DMS153 treated with DMSO at 0.1 percent for 48 hours (cell line): ENCODE results near the gene NEK10.
"Not testable (repeated sequence)": the region's sequence is repeated elsewhere in the genome, so short reads cannot be mapped to it uniquely, and the experiment has no call there.

Source experiments
- DNase-seq: peaks from one replicate; lab custom pipeline; 2025; ENCODE audit not compliant: unreplicated experiment; lab: John Stamatoyannopoulos, UW

Gene NEK10

GRCh38 chr3:27312044-27312668, 57.0 kb downstream of the NEK10 start:
- peak; percentile 20 for DNase-seq

- no peak for DNase-seq
Measured at GRCh38 chr3:27311400-27311799, 57.8 kb downstream of the NEK10 start.

- no peak for DNase-seq
Measured at GRCh38 chr3:27310688-27311087, 58.5 kb downstream of the NEK10 start.

DNA sequence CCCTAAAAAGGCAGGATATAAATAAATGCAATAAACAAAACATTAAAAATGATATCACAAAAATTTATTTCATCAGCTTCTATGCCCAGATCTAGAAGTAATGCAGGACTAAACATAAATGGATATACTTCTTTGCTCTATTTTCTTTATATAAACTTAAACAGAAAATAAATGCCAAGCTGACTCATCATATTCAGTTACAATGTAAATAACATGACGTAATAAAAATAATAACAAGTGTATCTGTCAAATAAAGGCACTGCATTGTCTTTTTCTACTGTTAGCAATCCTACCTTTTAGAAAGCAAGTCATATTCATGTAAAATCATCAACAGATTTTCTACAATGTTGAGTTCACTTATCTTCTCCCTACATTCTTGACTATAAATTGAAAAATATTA, 61.6 kb downstream of the NEK10 start:
- DNase-seq, result no peak

GRCh38 chr3:27302891-27303290, 66.3 kb downstream of the NEK10 start:
- no peak for DNase-seq

- not testable (repeated sequence) for DNase-seq
Measured at GRCh38 chr3:27298981-27299380, 70.2 kb downstream of the NEK10 start.

- no peak for DNase-seq
Measured at GRCh38 chr3:27293939-27294338, 75.2 kb downstream of the NEK10 start.

- no peak for DNase-seq
Measured at GRCh38 chr3:27290760-27291159, 78.4 kb downstream of the NEK10 start.

DNA sequence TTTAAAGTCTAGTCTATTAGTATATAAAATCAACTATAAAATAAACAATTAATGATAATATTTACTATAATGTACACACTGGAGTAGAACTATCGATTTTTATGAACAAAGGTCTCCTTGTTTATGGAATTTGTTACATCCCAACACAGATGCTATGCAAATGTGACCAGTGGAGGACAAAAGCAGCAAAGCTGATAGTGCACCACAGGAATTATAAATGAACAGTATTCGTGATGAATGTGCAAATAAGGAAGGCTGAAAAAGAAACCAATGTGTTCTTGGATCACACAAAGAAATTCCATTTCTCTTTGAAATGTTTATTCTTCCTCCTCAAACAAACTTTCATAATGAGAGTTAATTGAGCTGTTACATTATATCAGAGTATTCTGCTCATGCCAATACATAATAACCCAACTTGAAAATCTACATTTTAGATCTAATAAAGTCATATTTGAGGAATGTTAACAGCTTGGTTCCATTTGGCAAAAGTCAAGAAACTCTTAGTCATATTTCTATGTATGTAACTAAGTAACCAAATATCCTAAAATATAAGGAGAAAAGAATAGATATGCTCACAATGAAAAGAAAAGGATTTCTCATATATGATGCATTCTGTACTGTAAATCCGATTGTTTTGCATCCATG, 79.3 kb downstream of the NEK10 start:
- DNase-seq, result no peak

DNA sequence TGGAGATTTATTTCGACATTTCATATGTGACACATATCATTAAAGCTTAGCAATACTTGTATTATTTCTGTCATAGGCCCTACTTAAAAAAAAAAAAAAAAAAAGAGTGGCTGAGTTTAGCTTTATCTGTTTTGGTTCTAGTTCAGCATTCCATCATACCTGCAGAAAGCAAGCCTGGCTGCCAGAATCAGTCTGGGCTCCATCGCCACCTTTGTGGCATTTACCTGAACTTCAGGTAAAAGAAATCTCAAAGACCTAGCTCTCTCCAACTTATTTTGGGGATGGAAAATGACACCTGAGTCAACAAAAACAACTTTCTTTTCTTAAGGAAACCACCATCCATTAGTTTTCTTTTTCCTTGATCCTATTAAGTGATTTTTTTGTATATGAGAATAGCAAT, 82.1 kb downstream of the NEK10 start:
- no peak for DNase-seq

- DNase-seq, result not testable (repeated sequence)
Measured at GRCh38 chr3:27286467-27286866, 82.7 kb downstream of the NEK10 start.

DNA sequence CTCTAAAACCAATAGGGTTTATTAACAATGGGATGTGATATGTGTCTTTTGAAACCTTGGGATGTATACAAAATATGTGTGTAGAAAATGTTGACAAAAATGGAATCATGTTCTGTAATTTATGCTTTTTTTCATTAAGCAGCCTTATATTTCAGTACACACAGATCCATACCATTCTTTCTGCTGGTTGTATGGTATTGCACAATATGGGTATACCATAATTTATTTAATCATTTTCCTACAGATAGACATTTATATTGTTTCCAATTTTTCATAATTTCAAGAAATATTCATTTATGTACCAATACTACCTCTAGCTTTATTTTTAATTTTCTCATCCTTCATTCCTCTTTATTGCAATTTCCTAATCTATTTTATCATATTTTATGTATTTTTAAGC, 83.5 kb downstream of the NEK10 start:
- DNase-seq, result no peak

DNA sequence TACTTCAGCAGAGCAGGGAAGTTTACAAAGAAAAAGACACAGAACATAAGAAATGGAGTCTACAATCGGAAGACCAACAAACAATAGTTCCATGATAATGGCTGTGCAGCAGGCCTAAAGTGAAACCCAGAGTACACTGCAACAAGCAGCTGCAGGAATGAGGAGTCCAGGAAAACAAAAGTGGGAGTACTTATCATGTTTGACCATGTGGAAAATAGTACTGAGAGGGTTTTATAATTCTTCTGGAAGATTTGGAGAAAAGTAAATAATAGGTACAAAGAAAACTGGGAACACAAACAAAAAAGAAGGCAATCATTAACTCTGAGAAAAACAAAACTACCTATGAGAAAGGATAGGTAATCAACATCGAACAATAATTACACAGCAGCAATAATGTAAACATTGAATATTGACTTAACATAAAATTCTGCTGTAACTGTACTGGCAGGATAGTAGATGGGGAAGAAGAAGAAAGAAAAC, 87.5 kb downstream of the NEK10 start:
- DNase-seq, result no peak

GRCh38 chr3:27279123-27279522, 90.1 kb downstream of the NEK10 start:
- no peak for DNase-seq

GRCh38 chr3:27278383-27279055, 90.7 kb downstream of the NEK10 start:
- DNase-seq, result no peak

- DNase-seq, result no peak
Measured at GRCh38 chr3:27275441-27275990, 93.7 kb downstream of the NEK10 start.

- no peak for DNase-seq
Measured at GRCh38 chr3:27271890-27272289, 97.3 kb downstream of the NEK10 start.

DNA sequence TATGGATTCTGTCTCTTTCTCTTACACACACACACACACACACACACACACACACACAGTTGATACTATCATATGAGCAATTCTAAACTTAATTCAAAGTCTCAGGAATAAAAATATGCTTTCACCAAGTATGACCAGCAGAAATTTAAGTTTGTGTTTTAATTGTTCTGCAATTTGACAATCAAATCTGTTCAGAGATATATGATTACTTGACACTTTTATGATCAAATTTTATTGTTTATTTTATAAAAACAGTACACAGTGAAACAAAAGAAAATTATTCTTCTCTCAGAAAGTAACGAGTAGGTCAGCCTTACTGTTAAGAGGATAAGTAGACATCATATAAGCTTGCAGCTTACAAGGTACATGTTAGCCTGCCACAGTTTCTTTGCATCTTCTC, 114.3 kb downstream of the NEK10 start:
- no peak for DNase-seq

DNA sequence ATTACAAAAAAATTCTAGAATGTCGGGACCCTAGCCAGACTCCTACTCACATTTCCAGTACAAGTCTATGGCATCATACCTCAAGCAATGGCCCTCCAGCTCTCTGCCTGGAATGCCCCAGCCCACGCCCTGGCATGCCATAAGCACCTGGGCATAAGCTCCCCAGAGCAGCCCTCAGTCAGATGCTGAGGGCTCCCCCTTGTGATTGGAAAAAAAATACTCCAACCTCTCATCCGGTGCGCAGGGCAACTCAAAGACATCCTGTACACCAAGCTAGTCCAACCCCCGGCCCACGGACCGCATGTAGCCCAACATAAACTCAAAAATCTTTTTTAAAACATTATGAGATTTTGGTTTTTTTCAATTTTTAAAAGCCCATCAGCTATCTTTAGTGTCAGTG, 115.4 kb downstream of the NEK10 start:
- DNase-seq, result no peak

GRCh38 chr3:27253391-27253790, 115.8 kb downstream of the NEK10 start:
- DNase-seq, result no peak

- no peak for DNase-seq
Measured at GRCh38 chr3:27252646-27253045, 116.5 kb downstream of the NEK10 start.

DNA sequence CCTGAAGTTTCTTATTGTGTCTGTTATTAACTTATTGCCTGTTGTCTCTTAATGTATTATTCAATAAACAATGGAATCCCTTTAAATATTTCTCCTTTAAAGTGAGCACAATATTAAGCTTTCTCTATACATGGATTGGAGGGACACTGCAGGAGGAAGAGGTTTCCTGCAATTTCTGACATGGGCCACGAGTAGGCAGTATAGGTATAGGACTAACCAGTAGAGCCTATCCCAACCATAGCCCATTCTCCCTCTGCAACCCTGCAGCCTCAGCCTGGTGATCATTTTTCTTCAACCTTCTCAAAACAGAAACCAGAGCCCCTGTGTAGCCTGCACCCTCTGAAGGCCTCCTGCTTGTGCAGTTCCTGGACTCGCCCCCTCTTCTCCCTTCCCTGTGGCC, 124.8 kb downstream of the NEK10 start:
- DNase-seq, result no peak
